Panc1 (cell line): ENCODE data around the gene NR4A1. TPM values are rescaled to one million over a fixed set of nuclear protein-coding genes. Genes with fewer than 3 reads are reported as not detected.

Experiments
- ATAC-seq: fragments of 200-7000 bp; cut with Tn5 transposase; 2 replicates; pipeline ENCODE4 v1.9.1; 2020; ENCODE audit warnings: mild to moderate bottlenecking, moderate library complexity
- BruUV-seq: library from RNA; stranded (reverse); fragments of 400-500 nt; replicated peaks from 2 replicates; lab custom pipeline; 2021; lab: Mats Ljungman, UMichigan
- CTCF ChIA-PET: fragments of 300-600 bp; sonication (Branson Sonifier 250); formaldehyde crosslinking; loops from one replicate; lab custom pipeline; 2022; ENCODE audit warnings: antibody characterized with exemption; lab: Charles Lee
- POLR2A ChIA-PET: fragments of 300-600 bp; sonication (Branson Sonifier 250); formaldehyde crosslinking; loops from one replicate; lab custom pipeline; 2022; ENCODE audit warnings: antibody characterized with exemption; lab: Charles Lee
- DNase-seq: peaks from one replicate; pipeline ENCODE4 v3.0.0-alpha.2; 2010; ENCODE audit warnings: low read depth, low spot score
- H3K27ac ChIP-seq: 2 replicates; pipeline ENCODE4 v1.5.1; 2011; ENCODE audit warnings: mild to moderate bottlenecking, low read length, inconsistent platforms
- H3K27me3 ChIP-seq: fragments of 200-500 bp; sonication (Bioruptor generic); 2 replicates; pipeline ENCODE4 v1.6.0; 2014; ENCODE audit warnings: low read length, inconsistent platforms; ENCODE audit not compliant: control insufficient read depth, insufficient read depth
- H3K36me3 ChIP-seq: fragments of 200-500 bp; sonication (Bioruptor generic); 2 replicates; pipeline ENCODE4 v1.5.1; 2014; ENCODE audit warnings: inconsistent platforms, mild to moderate bottlenecking, low read length, moderate library complexity; ENCODE audit not compliant: control insufficient read depth, insufficient read depth
- H3K4me1 ChIP-seq: 2 replicates; pipeline ENCODE4 v1.5.1; 2011; ENCODE audit warnings: inconsistent platforms, mild to moderate bottlenecking, low read length, moderate library complexity; ENCODE audit not compliant: control insufficient read depth, insufficient read depth
- H3K4me3 ChIP-seq, 2 experiments: 2 replicates each; pipeline ENCODE4 v1.5.1; 2011 to 2012; ENCODE audit warnings: low read depth in 2 of 2, low read length in 2 of 2, mild to moderate bottlenecking in 2 of 2, inconsistent platforms in 1 of 2, moderate library complexity in 1 of 2
- H3K9me3 ChIP-seq: fragments of 200-500 bp; sonication (Bioruptor generic); 2 replicates; pipeline ENCODE4 v1.5.1; 2014; ENCODE audit warnings: low read depth, mild to moderate bottlenecking, inconsistent platforms, low read length, moderate library complexity; ENCODE audit not compliant: control insufficient read depth, insufficient read depth
- CTCF ChIP-seq: fragments of 450-650 bp; IDR thresholded peaks from 2 replicates; pipeline ENCODE4 v1.5.1; 2017; ENCODE audit warnings: mild to moderate bottlenecking
- REST ChIP-seq, 2 experiments: IDR thresholded peaks; 2 replicates each; pipeline ENCODE4 v1.6.1; 2011 to 2012; ENCODE audit warnings: low read depth in 2 of 2, control low read depth in 1 of 2, low read length in 1 of 2, mild to moderate bottlenecking in 1 of 2, moderate library complexity in 1 of 2; ENCODE audit not compliant: insufficient read depth in 1 of 2
- SIN3A ChIP-seq: IDR thresholded peaks from 2 replicates; pipeline ENCODE4 v1.6.1; 2012; ENCODE audit warnings: low read depth, mild to moderate bottlenecking, low read length, moderate library complexity, borderline replicate concordance; ENCODE audit not compliant: insufficient read depth
- TCF7L2 ChIP-seq: IDR thresholded peaks from 2 replicates; pipeline ENCODE4 v1.6.1; 2011; ENCODE audit warnings: mild to moderate bottlenecking, low read depth, low read length, inconsistent platforms
- in situ Hi-C: cut with HindIII; loops from 2 replicates; pipeline ENCODE4 v1.10.0; 2016; ENCODE audit warnings: low sequenced_read_pairs, low pct_unique_long_range_greater_than_20kb
- intact Hi-C: fragments of 100-400 bp; cut with micrococcal nuclease; formaldehyde crosslinking; loops from one replicate; pipeline ENCODE4 v1.10.0; 2022; ENCODE audit not compliant: unreplicated experiment
- total RNA-seq: library from RNA; stranded (reverse); gene quantifications from one replicate; pipeline ENCODE4 v1.2.1, GENCODE V29; 2021; ENCODE audit not compliant: unreplicated experiment

The NR4A1 gene
- total RNA-seq, 1 experiment from 2014 or later: 2.0 TPM

DNA sequence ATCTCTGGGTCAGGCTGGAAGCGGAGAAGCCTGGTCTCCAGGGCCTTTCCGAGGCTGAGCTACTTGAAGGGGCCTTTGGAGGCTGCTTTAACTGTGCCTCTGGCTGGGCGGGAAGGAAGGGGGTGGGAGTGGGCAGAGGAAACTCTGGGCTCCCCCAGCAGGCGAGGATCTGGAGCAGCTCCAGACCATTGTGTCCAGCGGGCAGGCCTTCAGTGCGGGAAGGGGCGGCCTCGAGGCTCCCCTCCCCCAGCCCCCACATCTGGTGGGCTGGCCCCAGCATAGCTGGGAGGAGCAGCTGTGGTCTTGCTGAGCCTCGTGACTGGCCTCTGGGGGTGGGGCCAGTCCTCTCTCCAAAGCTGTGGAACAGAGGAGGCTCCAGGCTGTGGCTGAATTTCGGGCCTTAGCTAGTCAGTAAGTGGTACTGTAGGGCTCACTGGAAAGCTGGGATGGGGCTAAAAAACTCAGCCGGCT, 41.1 kb upstream of the NR4A1 start:
- CTCF ChIA-PET: interaction anchor here (0.7 to 1.2 kb wide), 2 partner anchors 13 to 15 kb away, joined by 3 to 6 read pairs; no protein-coding TSS in a partner anchor
- no peak overlapping the region for H3K27ac ChIP-seq
- ATAC-seq: no peak

More for the DNA sequence above, 41.1 kb upstream of the NR4A1 start:
- Histone ChIP-seq H3K4me1 (no peaks in the 10 kb centered on the region), H3K36me3 (no peaks in the 10 kb centered on the region), H3K4me3 (no peak overlapping the region), H3K27me3 (peaks cover 4% of the 10 kb centered on the region; the same call in 1 of the 2 replicates), H3K9me3 (no peaks in the 10 kb centered on the region)
- TF ChIP-seq TCF7L2 (no peak), CTCF (no peak), SIN3A (no peak), REST (IDR thresholded peaks at IDR 0.05; ENCODE audit: insufficient read depth in 1 of 2, low read depth in 2 of 2, low read length in 1 of 2) (no peak)
- POLR2A ChIA-PET: interaction anchor here (0.6 kb wide), 1 partner anchor 895 kb away, joined by 5 read pairs; the partner anchor contains the start of gene KRT8
- intact Hi-C loops: no loop called here
- no TSS peak for BruUV-seq
- DNase-seq: no peak
- in situ Hi-C loops: no loop called here
